IPS DF 4.7 (cell line): ENCODE measurements around the gene ABCC1.

Source experiments
- DNase-seq: peaks from one replicate; pipeline ENCODE4 v3.0.0-alpha.2; 2013; ENCODE audit warnings: low spot score; ENCODE audit errors: extremely low read depth

The ABCC1 gene

GRCh38 chr16:16018705-16019104 lies 69.3 kb downstream of the ABCC1 start:
- no peak for DNase-seq

GRCh38 chr16:16019488-16019887 lies 70.1 kb downstream of the ABCC1 start:
- no peak for DNase-seq

GRCh38 chr16:16020291-16020690 lies 70.9 kb downstream of the ABCC1 start:
- DNase-seq = no peak

- DNase-seq = no peak
Observed at GRCh38 chr16:16021020-16021419, 71.6 kb downstream of the ABCC1 start.

- no peak for DNase-seq
Observed at GRCh38 chr16:16021646-16021987, 72.2 kb downstream of the ABCC1 start.

GRCh38 chr16:16021988-16022682 lies 72.7 kb downstream of the ABCC1 start:
- no peak for DNase-seq

GRCh38 chr16:16022683-16023064 lies 73.3 kb downstream of the ABCC1 start:
- DNase-seq = no peak

- no peak for DNase-seq
Observed at GRCh38 chr16:16025214-16025968, 76.0 kb downstream of the ABCC1 start.

- DNase-seq = no peak
Observed at GRCh38 chr16:16027728-16028310, 78.4 kb downstream of the ABCC1 start.

GRCh38 chr16:16028311-16028999 lies 79.0 kb downstream of the ABCC1 start:
- DNase-seq = no peak

GRCh38 chr16:16029431-16030011 lies 80.1 kb downstream of the ABCC1 start:
- no peak for DNase-seq

- DNase-seq = no peak
Observed at GRCh38 chr16:16030449-16030848, 81.0 kb downstream of the ABCC1 start.

GRCh38 chr16:16031401-16031800 lies 82.0 kb downstream of the ABCC1 start:
- no peak for DNase-seq

- no peak for DNase-seq
Observed at GRCh38 chr16:16032271-16032979, 83.0 kb downstream of the ABCC1 start.

GRCh38 chr16:16033208-16033717 lies 83.8 kb downstream of the ABCC1 start:
- DNase-seq = no peak

- DNase-seq = no peak
Observed at GRCh38 chr16:16036359-16036792, 87.0 kb downstream of the ABCC1 start.

GRCh38 chr16:16037521-16037920 lies 88.1 kb downstream of the ABCC1 start:
- DNase-seq = no peak

GRCh38 chr16:16037970-16038369 lies 88.6 kb downstream of the ABCC1 start:
- no peak for DNase-seq

- no peak for DNase-seq
Observed at GRCh38 chr16:16038950-16039349, 89.5 kb downstream of the ABCC1 start.

GRCh38 chr16:16041196-16041892 lies 91.9 kb downstream of the ABCC1 start:
- DNase-seq = no peak
